HepG2 (cell line): Measurements from ENCODE around the gene CCDC142. TPM values are rescaled to one million over a fixed set of nuclear protein-coding genes. Genes with fewer than 3 reads are reported as not detected.

ENCODE experiments used
- ARID2 ChIP-seq: sonication (generic); formaldehyde crosslinking; IDR thresholded peaks from 2 replicates; pipeline ENCODE4 v1.8.1; 2022; ENCODE audit warnings: mild to moderate bottlenecking, missing genetic modification reagents, borderline replicate concordance
- FIP1L1 ChIP-seq: fragments of 200-400 bp; formaldehyde crosslinking; IDR thresholded peaks from 2 replicates; pipeline ENCODE4 v1.6.1; 2018; ENCODE audit warnings: low read depth, mild to moderate bottlenecking, low read length, moderate library complexity, borderline replicate concordance; ENCODE audit not compliant: insufficient read depth
- SCMH1 ChIP-seq: sonication (generic); formaldehyde crosslinking; IDR thresholded peaks from 2 replicates; pipeline ENCODE4 v1.9.0; 2021; ENCODE audit warnings: missing genetic modification reagents, mild to moderate bottlenecking, borderline replicate concordance
- SRSF1 ChIP-seq: fragments of 200-400 bp; formaldehyde crosslinking; optimal IDR thresholded peaks from 2 replicates; pipeline ENCODE3; 2017; ENCODE audit warnings: mild to moderate bottlenecking, low read depth, low read length, moderate library complexity
- ZMAT3 ChIP-seq: sonication (generic); formaldehyde crosslinking; conservative IDR thresholded peaks from 2 replicates; pipeline ENCODE4 v1.7.0; 2021; ENCODE audit warnings: missing genetic modification reagents
- polyA plus RNA-seq, 8 experiments: library from polyadenylated mRNA; depleted of rRNA in 3 of 8; stranded (reverse) in 7 of 8; unstranded in 1 of 8; fragments of >200 nt; fragmentation: Illumina TruSeq in 4 of 8; extraction: Trizol in 4 of 8; gene quantifications; 2 replicates each; pipeline versions ENCODE4 v1.2.1 to v1.2.3, GENCODE V29; 2011 to 2016; ENCODE audit warnings: low read depth in 4 of 8, missing spikeins in 1 of 8, mixed read lengths in 1 of 8; ENCODE audit not compliant: insufficient read depth in 1 of 8
- total RNA-seq, 5 experiments: library from RNA; depleted of rRNA; stranded (reverse); fragments of >200 nt; fragmentation: Illumina TruSeq; extraction: Trizol; gene quantifications; 2 replicates each; pipeline ENCODE4 v1.2.3, GENCODE V29; 2016; ENCODE audit warnings: low read depth in 1 of 5
- TF ChIP-seq, protein P1 (sequence below): sonication (generic); formaldehyde crosslinking; IDR thresholded peaks from 2 replicates; pipeline ENCODE4 v1.4.0; 2020; ENCODE audit warnings: mild to moderate bottlenecking, missing genetic modification reagents
- TF ChIP-seq, protein P2 (sequence below): sonication (generic); formaldehyde crosslinking; IDR thresholded peaks from 2 replicates; pipeline ENCODE4 v1.8.1; 2023; ENCODE audit warnings: mild to moderate bottlenecking, missing genetic modification reagents
- TF ChIP-seq, protein P3 (sequence below): sonication (generic); formaldehyde crosslinking; IDR thresholded peaks from 2 replicates; pipeline ENCODE4; 2020; ENCODE audit warnings: missing genetic modification reagents, mild to moderate bottlenecking, borderline replicate concordance
- TF ChIP-seq, protein P4 (sequence below): sonication (generic); formaldehyde crosslinking; IDR thresholded peaks from 2 replicates; pipeline ENCODE4 v1.4.0; 2020; ENCODE audit warnings: mild to moderate bottlenecking, missing genetic modification reagents, borderline replicate concordance

The CCDC142 gene
- total and polyA plus RNA-seq, 2 of the 13 experiments (the other 11 are each of a cell fraction or from before 2014, with no cell fraction given), result 14.7 to 30.4 TPM

DNA sequence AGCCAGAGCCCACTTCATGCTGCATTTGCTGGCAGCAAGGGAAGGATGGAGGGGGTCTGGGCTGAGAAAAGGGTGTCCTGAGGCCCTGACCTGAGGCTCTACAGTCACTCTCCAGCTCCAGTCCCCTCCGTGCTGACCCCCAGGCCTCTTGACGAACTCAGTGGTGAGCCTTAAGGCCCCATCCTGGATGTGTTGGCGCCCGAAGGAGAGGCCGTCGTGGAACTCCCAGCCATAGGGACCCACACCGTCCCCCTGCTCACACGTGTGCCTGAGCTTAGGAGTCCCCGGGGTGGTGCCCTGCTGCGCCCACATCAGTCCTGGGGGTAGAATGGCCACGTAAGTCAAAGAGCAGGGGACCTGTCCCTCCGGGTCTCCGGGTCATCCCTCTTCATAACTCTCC lies 18.4 kb downstream of the CCDC142 start (continued):
- TF ChIP-seq, protein P1, sequence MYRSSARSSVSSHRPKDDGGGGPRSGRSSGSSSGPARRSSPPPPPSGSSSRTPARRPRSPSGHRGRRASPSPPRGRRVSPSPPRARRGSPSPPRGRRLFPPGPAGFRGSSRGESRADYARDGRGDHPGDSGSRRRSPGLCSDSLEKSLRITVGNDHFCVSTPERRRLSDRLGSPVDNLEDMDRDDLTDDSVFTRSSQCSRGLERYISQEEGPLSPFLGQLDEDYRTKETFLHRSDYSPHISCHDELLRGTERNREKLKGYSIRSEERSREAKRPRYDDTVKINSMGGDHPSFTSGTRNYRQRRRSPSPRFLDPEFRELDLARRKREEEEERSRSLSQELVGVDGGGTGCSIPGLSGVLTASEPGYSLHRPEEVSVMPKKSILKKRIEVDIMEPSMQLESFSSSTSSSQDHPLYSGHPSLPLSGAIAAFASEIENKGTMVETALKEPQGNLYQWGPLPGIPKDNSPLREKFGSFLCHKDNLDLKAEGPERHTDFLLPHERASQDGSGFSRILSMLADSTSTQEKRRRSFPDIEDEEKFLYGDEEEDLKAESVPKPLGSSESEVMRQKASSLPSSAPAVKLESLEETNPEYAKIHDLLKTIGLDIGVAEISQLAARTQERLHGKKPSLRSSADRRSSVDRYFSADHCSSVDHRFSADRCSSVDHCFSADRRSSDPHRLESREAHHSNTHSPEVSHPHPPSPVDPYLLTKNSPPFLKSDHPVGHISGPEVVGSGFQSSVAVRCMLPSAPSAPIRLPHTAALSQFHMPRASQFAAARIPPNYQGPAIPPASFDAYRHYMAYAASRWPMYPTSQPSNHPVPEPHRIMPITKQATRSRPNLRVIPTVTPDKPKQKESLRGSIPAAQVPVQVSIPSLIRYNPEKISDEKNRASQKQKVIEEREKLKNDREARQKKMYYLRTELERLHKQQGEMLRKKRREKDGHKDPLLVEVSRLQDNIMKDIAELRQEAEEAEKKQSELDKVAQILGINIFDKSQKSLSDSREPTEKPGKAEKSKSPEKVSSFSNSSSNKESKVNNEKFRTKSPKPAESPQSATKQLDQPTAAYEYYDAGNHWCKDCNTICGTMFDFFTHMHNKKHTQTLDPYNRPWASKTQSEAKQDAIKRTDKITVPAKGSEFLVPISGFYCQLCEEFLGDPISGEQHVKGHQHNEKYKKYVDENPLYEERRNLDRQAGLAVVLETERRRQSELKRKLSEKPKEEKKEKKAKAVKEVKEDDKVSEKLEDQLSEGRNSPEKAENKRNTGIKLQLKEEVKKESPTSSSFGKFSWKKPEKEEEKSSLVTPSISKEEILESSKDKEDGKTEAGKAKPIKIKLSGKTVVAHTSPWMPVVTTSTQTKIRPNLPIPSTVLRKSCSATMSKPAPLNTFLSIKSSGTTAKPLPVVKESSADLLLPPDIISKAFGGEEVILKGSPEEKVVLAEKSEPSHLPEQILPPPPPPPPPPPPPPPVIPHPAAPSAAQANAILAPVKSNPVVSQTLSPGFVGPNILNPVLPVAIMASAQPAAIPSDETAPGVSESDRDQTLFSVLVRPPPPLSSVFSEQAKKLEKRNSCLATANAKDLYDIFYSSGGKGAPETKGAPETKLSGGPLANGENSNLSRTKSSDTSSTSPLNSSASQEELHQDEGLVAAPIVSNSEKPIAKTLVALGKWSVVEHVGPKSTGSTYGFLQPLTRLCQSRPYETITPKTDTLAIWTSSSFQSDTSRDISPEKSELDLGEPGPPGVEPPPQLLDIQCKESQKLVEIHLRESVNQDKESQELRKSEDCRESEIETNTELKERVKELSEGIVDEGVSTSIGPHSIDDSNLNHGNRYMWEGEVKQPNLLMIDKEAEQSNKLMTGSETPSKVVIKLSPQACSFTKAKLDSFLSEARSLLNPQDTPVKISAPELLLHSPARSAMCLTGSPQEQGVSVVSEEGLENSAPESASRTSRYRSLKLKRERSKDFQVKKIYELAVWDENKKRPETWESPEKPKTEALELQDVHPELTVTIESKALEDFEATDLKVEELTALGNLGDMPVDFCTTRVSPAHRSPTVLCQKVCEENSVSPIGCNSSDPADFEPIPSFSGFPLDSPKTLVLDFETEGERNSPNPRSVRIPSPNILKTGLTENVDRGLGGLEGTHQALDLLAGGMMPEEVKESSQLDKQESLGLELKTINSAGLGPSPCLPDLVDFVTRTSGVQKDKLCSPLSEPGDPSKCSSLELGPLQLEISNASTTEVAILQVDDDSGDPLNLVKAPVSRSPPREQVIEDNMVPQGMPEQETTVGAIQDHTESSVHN (CRISPR knock-in tag), result no peak
- TF ChIP-seq, protein P2, sequence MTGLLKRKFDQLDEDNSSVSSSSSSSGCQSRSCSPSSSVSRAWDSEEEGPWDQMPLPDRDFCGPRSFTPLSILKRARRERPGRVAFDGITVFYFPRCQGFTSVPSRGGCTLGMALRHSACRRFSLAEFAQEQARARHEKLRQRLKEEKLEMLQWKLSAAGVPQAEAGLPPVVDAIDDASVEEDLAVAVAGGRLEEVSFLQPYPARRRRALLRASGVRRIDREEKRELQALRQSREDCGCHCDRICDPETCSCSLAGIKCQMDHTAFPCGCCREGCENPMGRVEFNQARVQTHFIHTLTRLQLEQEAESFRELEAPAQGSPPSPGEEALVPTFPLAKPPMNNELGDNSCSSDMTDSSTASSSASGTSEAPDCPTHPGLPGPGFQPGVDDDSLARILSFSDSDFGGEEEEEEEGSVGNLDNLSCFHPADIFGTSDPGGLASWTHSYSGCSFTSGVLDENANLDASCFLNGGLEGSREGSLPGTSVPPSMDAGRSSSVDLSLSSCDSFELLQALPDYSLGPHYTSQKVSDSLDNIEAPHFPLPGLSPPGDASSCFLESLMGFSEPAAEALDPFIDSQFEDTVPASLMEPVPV (CRISPR knock-in tag), result peak; percentile 38; the same call in 1 of the 2 replicates
- TF ChIP-seq ZMAT3 (0 out of 2 replicates have a peak, but pooled peaks have one; percentile 6), FIP1L1 (no peak), ARID2 (CRISPR knock-in tag) (peak; percentile 67; the same call in 1 of the 2 replicates), SRSF1 (no peak), SCMH1 (CRISPR knock-in tag) (no peak)
- TF ChIP-seq, protein P3, sequence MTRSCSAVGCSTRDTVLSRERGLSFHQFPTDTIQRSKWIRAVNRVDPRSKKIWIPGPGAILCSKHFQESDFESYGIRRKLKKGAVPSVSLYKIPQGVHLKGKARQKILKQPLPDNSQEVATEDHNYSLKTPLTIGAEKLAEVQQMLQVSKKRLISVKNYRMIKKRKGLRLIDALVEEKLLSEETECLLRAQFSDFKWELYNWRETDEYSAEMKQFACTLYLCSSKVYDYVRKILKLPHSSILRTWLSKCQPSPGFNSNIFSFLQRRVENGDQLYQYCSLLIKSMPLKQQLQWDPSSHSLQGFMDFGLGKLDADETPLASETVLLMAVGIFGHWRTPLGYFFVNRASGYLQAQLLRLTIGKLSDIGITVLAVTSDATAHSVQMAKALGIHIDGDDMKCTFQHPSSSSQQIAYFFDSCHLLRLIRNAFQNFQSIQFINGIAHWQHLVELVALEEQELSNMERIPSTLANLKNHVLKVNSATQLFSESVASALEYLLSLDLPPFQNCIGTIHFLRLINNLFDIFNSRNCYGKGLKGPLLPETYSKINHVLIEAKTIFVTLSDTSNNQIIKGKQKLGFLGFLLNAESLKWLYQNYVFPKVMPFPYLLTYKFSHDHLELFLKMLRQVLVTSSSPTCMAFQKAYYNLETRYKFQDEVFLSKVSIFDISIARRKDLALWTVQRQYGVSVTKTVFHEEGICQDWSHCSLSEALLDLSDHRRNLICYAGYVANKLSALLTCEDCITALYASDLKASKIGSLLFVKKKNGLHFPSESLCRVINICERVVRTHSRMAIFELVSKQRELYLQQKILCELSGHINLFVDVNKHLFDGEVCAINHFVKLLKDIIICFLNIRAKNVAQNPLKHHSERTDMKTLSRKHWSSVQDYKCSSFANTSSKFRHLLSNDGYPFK, result no peak
- TF ChIP-seq, protein P4, sequence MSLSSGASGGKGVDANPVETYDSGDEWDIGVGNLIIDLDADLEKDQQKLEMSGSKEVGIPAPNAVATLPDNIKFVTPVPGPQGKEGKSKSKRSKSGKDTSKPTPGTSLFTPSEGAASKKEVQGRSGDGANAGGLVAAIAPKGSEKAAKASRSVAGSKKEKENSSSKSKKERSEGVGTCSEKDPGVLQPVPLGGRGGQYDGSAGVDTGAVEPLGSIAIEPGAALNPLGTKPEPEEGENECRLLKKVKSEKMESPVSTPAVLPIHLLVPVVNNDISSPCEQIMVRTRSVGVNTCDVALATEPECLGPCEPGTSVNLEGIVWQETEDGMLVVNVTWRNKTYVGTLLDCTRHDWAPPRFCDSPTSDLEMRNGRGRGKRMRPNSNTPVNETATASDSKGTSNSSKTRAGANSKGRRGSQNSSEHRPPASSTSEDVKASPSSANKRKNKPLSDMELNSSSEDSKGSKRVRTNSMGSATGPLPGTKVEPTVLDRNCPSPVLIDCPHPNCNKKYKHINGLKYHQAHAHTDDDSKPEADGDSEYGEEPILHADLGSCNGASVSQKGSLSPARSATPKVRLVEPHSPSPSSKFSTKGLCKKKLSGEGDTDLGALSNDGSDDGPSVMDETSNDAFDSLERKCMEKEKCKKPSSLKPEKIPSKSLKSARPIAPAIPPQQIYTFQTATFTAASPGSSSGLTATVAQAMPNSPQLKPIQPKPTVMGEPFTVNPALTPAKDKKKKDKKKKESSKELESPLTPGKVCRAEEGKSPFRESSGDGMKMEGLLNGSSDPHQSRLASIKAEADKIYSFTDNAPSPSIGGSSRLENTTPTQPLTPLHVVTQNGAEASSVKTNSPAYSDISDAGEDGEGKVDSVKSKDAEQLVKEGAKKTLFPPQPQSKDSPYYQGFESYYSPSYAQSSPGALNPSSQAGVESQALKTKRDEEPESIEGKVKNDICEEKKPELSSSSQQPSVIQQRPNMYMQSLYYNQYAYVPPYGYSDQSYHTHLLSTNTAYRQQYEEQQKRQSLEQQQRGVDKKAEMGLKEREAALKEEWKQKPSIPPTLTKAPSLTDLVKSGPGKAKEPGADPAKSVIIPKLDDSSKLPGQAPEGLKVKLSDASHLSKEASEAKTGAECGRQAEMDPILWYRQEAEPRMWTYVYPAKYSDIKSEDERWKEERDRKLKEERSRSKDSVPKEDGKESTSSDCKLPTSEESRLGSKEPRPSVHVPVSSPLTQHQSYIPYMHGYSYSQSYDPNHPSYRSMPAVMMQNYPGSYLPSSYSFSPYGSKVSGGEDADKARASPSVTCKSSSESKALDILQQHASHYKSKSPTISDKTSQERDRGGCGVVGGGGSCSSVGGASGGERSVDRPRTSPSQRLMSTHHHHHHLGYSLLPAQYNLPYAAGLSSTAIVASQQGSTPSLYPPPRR (CRISPR knock-in tag), result no peak
- TF ChIP-seq, all 625 proteins: peak for 11
